ENCODE results near the gene FGF14.

DNA sequence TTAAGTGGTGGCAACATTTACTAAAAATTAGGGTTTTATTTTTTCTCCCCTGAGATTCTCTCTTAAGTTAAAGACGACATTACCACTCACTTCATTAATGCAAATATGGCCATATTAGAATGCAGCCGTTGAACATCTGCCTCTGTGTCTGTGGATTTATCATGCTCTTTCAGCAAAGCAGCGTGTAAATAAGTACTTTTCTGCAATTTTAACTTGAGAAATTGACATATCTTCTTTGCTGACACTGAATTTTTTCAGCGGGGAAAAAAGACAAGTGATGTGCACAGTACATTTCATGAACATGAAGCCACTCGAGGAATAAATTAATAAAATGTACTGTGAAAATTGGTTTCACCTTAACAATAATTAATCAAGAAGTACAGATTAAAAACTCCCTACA, 543.0 kb downstream of the FGF14 start:
- TF ChIP-seq, protein P1, sequence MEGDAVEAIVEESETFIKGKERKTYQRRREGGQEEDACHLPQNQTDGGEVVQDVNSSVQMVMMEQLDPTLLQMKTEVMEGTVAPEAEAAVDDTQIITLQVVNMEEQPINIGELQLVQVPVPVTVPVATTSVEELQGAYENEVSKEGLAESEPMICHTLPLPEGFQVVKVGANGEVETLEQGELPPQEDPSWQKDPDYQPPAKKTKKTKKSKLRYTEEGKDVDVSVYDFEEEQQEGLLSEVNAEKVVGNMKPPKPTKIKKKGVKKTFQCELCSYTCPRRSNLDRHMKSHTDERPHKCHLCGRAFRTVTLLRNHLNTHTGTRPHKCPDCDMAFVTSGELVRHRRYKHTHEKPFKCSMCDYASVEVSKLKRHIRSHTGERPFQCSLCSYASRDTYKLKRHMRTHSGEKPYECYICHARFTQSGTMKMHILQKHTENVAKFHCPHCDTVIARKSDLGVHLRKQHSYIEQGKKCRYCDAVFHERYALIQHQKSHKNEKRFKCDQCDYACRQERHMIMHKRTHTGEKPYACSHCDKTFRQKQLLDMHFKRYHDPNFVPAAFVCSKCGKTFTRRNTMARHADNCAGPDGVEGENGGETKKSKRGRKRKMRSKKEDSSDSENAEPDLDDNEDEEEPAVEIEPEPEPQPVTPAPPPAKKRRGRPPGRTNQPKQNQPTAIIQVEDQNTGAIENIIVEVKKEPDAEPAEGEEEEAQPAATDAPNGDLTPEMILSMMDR (optimal IDR thresholded peaks at IDR 0.05 in 1 of 3, IDR thresholded peaks at IDR 0.05 in 1 of 3, conservative IDR thresholded peaks at IDR 0.05 in 1 of 3; ENCODE audit: extremely low read depth in 1 of 3, insufficient read depth in 2 of 3, low read length in 3 of 3), result no peak
- no peak for TF ChIP-seq EZH2 (IDR thresholded peaks at IDR 0.05; ENCODE audit: low read length)

Measured in keratinocyte (primary cell).